Ishikawa (cell line): ENCODE data around the gene L1TD1.

ENCODE experiments used
- CEBPB ChIP-seq: IDR thresholded peaks from 2 replicates; pipeline ENCODE4 v1.6.1; 2012
- CREB1 ChIP-seq: IDR thresholded peaks from 2 replicates; pipeline ENCODE4 v1.6.1; 2012; ENCODE audit warnings: low read depth
- EGR1 ChIP-seq: IDR thresholded peaks from 2 replicates; pipeline ENCODE4 v1.6.1; 2012
- EP300 ChIP-seq: IDR thresholded peaks from 2 replicates; pipeline ENCODE4 v1.6.1; 2012; ENCODE audit warnings: borderline replicate concordance
- FOXM1 ChIP-seq: IDR thresholded peaks from 2 replicates; pipeline ENCODE4 v1.6.1; 2012; ENCODE audit warnings: low read depth, borderline replicate concordance
- MAX ChIP-seq: IDR thresholded peaks from 2 replicates; pipeline ENCODE4 v1.6.1; 2012
- NFIC ChIP-seq: IDR thresholded peaks from 2 replicates; pipeline ENCODE4 v1.6.1; 2012
- RAD21 ChIP-seq: IDR thresholded peaks from 2 replicates; pipeline ENCODE4 v1.6.1; 2012; ENCODE audit warnings: low read depth
- REST ChIP-seq: IDR thresholded peaks from 2 replicates; pipeline ENCODE4 v1.6.1; 2012; ENCODE audit warnings: low read depth, mild to moderate bottlenecking
- TAF1 ChIP-seq: IDR thresholded peaks from 2 replicates; pipeline ENCODE4 v1.6.1; 2012; ENCODE audit warnings: low read depth, mild to moderate bottlenecking
- TCF12 ChIP-seq: IDR thresholded peaks from 2 replicates; pipeline ENCODE4 v1.6.1; 2012; ENCODE audit warnings: low read depth
- TEAD4 ChIP-seq: IDR thresholded peaks from 2 replicates; pipeline ENCODE4 v1.6.1; 2012
- USF1 ChIP-seq: IDR thresholded peaks from 2 replicates; pipeline ENCODE4 v1.6.1; 2012
- YY1 ChIP-seq: IDR thresholded peaks from 2 replicates; pipeline ENCODE4 v1.6.1; 2012; ENCODE audit warnings: low read depth
- ZBTB7A ChIP-seq: IDR thresholded peaks from 2 replicates; pipeline ENCODE4 v1.6.1; 2012; ENCODE audit warnings: low read depth

L1TD1 gene

GRCh38 chr1:62229468-62229867 is 34.8 kb downstream of the L1TD1 start:
- TF ChIP-seq CEBPB: peak; percentile 83
- TF ChIP-seq REST: no peak
- peak; percentile 17; the same call in 1 of the 2 replicates for TF ChIP-seq TEAD4

- no peak for TF ChIP-seq ZBTB7A
- TF ChIP-seq CREB1: no peak
- no peak for TF ChIP-seq REST
- 0 out of 2 replicates have a peak, but pooled peaks have one; percentile 22 for TF ChIP-seq NFIC
- TF ChIP-seq EGR1: no peak
These were observed 35.3 kb downstream of the L1TD1 start for GRCh38 chr1:62229932-62230331.

- TF ChIP-seq MAX (peak; percentile 53), TEAD4 (peak; percentile 63; the same call in 1 of the 2 replicates), TAF1 (no peak), NFIC (peak; percentile 16; the same call in 1 of the 2 replicates), FOXM1 (peak; percentile 30; the same call in 1 of the 2 replicates), CEBPB (peak; percentile 48; the same call in 1 of the 2 replicates), TCF12 (peak; percentile 87), EP300 (peak; percentile 66; the same call in 1 of the 2 replicates), REST (no peak)
These were observed 36.1 kb downstream of the L1TD1 start for GRCh38 chr1:62230718-62231117.

- TF ChIP-seq MAX: no peak
- no peak for TF ChIP-seq TAF1
- TF ChIP-seq NFIC: no peak
- TF ChIP-seq ZBTB7A: no peak
- TF ChIP-seq YY1: no peak
- TF ChIP-seq RAD21: no peak
- no peak for TF ChIP-seq REST
- no peak for TF ChIP-seq CEBPB
- TF ChIP-seq FOXM1: no peak
- TF ChIP-seq TCF12: no peak
- TF ChIP-seq CREB1: no peak
- no peak for TF ChIP-seq TEAD4
- TF ChIP-seq EP300: no peak
- TF ChIP-seq EGR1: no peak
- no peak for TF ChIP-seq USF1
These were observed 38.2 kb downstream of the L1TD1 start for GRCh38 chr1:62232871-62233278.
